Right atrium auricular region (tissue), 2 donors: Measurements from ENCODE around the gene FGFR2. TPM values are rescaled to one million over a fixed set of nuclear protein-coding genes. Genes with fewer than 3 reads are reported as not detected.

Experiments used
- DNase-seq: peaks from one replicate; pipeline ENCODE4 v3.0.0-alpha.2; 2019; ENCODE audit warnings: low spot score
- H3K27ac ChIP-seq, 2 donors: fragments of 200-600 bp; sonication (generic); 1 replicate in 1 of 2; 2 replicates in 1 of 2; pipeline ENCODE4 v1.5.1; 2016 to 2019
- H3K27me3 ChIP-seq, 2 donors: fragments of 200-600 bp; sonication (generic); one replicate each; pipeline versions ENCODE4 v1.5.1 to v1.6.0; 2017 to 2019
- H3K36me3 ChIP-seq: fragments of 200-600 bp; sonication (generic); one replicate; pipeline ENCODE4 v1.5.1; 2016
- H3K4me1 ChIP-seq, 2 donors: fragments of 200-600 bp; sonication (generic); one replicate each; pipeline versions ENCODE4 v1.5.1 to v1.6.0; 2017 to 2019
- H3K4me3 ChIP-seq, 2 donors: fragments of 200-600 bp; sonication (generic); 1 replicate in 1 of 2; 2 replicates in 1 of 2; pipeline ENCODE4 v1.5.1; 2017 to 2019; ENCODE audit warnings: mild to moderate bottlenecking in 1 of 2, moderate library complexity in 1 of 2
- H3K9me3 ChIP-seq, 2 donors: fragments of 200-600 bp; sonication (generic); one replicate each; pipeline ENCODE4 v1.5.1; 2019
- CTCF ChIP-seq, 2 donors: fragments of 200-600 bp; sonication (generic); IDR thresholded peaks; one replicate each; pipeline ENCODE4 v1.5.1; 2019; ENCODE audit warnings: antibody characterized with exemption in 2 of 2
- total RNA-seq, 2 donors: library from RNA; depleted of rRNA; stranded (reverse); fragments of >200 nt; gene quantifications; one replicate each; pipeline ENCODE4 v1.1.0, GENCODE V29; 2016

Gene FGFR2
- total RNA-seq, 2 donors from 2014 or later, result 2.8 to 19.0 TPM

- H3K27me3 ChIP-seq, result no peaks in the 10 kb centered on the region
- peak overlapping the region; percentile 46 to 61 for H3K4me3 ChIP-seq
- no peaks in the 10 kb centered on the region for H3K9me3 ChIP-seq
- no peak for DNase-seq
- H3K36me3 ChIP-seq, result no peaks in the 10 kb centered on the region
- no peak for TF ChIP-seq CTCF (IDR thresholded peaks at IDR 0.05)
- H3K4me1 ChIP-seq, result peaks cover 0 to 22% of the 10 kb centered on the region in 2 donors
- H3K27ac ChIP-seq, result peak overlapping the region; percentile 28 to 32
These were observed 2.2 kb downstream of the FGFR2 start for GRCh38 chr10:121595806-121596688.

GRCh38 chr10:121595351-121595805, 2.9 kb downstream of the FGFR2 start:
- Histone ChIP-seq H3K4me1 (peaks cover 0 to 22% of the 10 kb centered on the region in 2 donors), H3K9me3 (no peaks in the 10 kb centered on the region), H3K27ac (peak overlapping the region in 1 of 2 donors; percentile 28), H3K27me3 (no peaks in the 10 kb centered on the region), H3K4me3 (no peak overlapping the region), H3K36me3 (no peaks in the 10 kb centered on the region)
- no peak for TF ChIP-seq CTCF (IDR thresholded peaks at IDR 0.05)
- DNase-seq, result no peak

- H3K27ac ChIP-seq, result peak overlapping the region in 1 of 2 donors; percentile 4
- no peaks in the 10 kb centered on the region for H3K27me3 ChIP-seq
- H3K9me3 ChIP-seq, result no peaks in the 10 kb centered on the region
- TF ChIP-seq CTCF (IDR thresholded peaks at IDR 0.05), result no peak
- no peaks in the 10 kb centered on the region for H3K36me3 ChIP-seq
- H3K4me1 ChIP-seq, result peaks cover 0 to 22% of the 10 kb centered on the region in 2 donors
- no peak for DNase-seq
- H3K4me3 ChIP-seq, result no peak overlapping the region
These were observed 3.5 kb downstream of the FGFR2 start for GRCh38 chr10:121594623-121595350.

- Histone ChIP-seq H3K36me3 (no peaks in the 10 kb centered on the region), H3K27ac (peak overlapping the region; percentile 4 to 9), H3K27me3 (no peaks in the 10 kb centered on the region), H3K4me3 (no peak overlapping the region), H3K9me3 (no peaks in the 10 kb centered on the region), H3K4me1 (peaks cover 0 to 22% of the 10 kb centered on the region in 2 donors)
- no peak for DNase-seq
- no peak for TF ChIP-seq CTCF (IDR thresholded peaks at IDR 0.05)
These were observed 4.2 kb downstream of the FGFR2 start for GRCh38 chr10:121594076-121594475.

GRCh38 chr10:121593281-121594075, 4.8 kb downstream of the FGFR2 start:
- Histone ChIP-seq H3K27ac (peak overlapping the region; percentile 9), H3K4me1 (peaks cover 0 to 22% of the 10 kb centered on the region in 2 donors), H3K27me3 (no peaks in the 10 kb centered on the region), H3K9me3 (no peaks in the 10 kb centered on the region), H3K4me3 (no peak overlapping the region), H3K36me3 (no peaks in the 10 kb centered on the region)
- no peak for TF ChIP-seq CTCF (IDR thresholded peaks at IDR 0.05)
- no peak for DNase-seq
